ENCODE results near the gene PCDH9.
"Not testable (repeated sequence)": the region's sequence is repeated elsewhere in the genome, so short reads cannot be mapped to it uniquely, and the experiment has no call there.

PCDH9 gene

GRCh38 chr13:66322936-66323335, 907.2 kb downstream of the PCDH9 start:
- Mint-ChIP-seq H3K27ac (no peak overlapping the region), H3K9me3 (peaks cover 10% of the 10 kb centered on the region), H3K4me1 (ENCODE audit: low read depth) (no peaks in the 10 kb centered on the region), H3K36me3 (ENCODE audit: low read depth) (no peaks in the 10 kb centered on the region), H3K27me3 (no peaks in the 10 kb centered on the region), H3K4me3 (no peak overlapping the region)
- intact Hi-C loops (cut with micrococcal nuclease) = no loop called here

DNA sequence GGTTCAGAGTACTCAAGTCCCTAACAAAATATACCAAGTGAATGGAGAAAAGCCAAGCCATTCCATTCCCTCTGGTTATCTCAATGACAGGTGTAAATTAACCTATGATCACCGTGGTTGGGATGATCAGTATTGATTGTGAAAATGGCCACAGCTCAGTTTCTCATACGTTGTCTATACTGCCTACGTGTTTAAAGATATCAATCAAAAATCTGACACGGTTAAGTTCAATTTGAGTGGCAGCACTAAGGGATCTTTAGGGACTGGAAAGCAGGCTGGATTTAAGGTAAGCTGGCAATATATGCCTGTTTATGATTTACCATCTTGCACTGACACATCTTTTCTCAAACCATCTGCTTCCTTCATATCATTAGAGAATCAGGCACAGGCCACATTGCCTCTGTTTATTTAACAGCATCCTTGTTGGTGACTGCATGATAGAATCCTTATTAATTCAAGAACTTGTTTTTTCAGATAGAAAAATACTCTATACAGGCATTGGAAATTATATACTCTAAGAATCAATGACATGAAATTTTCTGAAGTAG, 907.9 kb downstream of the PCDH9 start:
- Mint-ChIP-seq H3K4me1 (ENCODE audit: low read depth) (no peaks in the 10 kb centered on the region), H3K36me3 (ENCODE audit: low read depth) (no peaks in the 10 kb centered on the region), H3K27ac (no peak overlapping the region), H3K4me3 (no peak overlapping the region), H3K27me3 (no peaks in the 10 kb centered on the region), H3K9me3 (peaks cover 10% of the 10 kb centered on the region)
- intact Hi-C loops (cut with micrococcal nuclease) = no loop called here

DNA sequence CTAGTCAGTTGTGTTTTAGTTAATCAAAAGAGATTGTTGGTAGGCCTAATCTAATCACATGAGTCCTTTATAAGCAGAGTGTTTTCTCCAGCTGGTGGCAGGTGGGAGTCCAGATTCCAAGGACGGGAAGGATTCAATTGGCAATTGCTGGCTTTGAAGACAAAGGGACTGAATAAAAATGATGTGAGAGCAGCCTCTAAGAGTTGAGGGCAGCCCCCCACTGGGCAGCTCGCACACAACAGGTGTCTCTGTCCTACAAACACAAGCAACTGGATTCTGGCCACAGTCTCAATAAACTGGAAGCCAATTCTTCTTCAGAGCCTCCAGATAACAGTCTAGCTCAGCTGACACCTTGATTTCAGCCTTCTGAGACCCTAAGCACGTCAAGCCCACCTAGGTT, 915.2 kb downstream of the PCDH9 start:
- no peaks in the 10 kb centered on the region for H3K4me1 Mint-ChIP-seq (ENCODE audit: low read depth)
- H3K27ac Mint-ChIP-seq = no peak overlapping the region
- intact Hi-C loops (cut with micrococcal nuclease) = no loop called here
- H3K36me3 Mint-ChIP-seq (ENCODE audit: low read depth) = no peaks in the 10 kb centered on the region
- no peak overlapping the region for H3K4me3 Mint-ChIP-seq
- peaks cover 10% of the 10 kb centered on the region for H3K9me3 Mint-ChIP-seq
- H3K27me3 Mint-ChIP-seq = no peaks in the 10 kb centered on the region

DNA sequence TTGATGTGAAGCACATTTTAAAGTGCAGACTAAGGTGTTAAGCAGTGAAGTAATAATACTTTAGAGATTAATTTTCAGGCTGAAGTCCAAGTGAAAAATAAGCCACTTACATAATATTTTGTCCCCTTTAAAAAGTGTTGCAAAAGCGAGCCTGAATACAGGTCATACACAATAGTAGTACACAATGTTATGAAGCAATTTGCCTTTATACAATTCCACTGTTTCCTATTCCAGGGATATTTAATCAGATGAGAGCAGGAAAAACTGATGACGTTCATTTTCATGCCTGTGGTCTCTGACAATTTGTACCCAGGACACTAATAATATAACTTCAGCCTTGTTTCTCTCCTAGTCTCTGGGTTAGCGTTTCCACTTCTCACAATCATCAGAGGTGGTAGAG, 916.7 kb downstream of the PCDH9 start:
- Mint-ChIP-seq H3K27me3 (no peaks in the 10 kb centered on the region), H3K27ac (no peak overlapping the region), H3K9me3 (no peaks in the 10 kb centered on the region), H3K36me3 (ENCODE audit: low read depth) (no peaks in the 10 kb centered on the region), H3K4me3 (no peak overlapping the region), H3K4me1 (ENCODE audit: low read depth) (no peaks in the 10 kb centered on the region)
- intact Hi-C loops (cut with micrococcal nuclease) = no loop called here

DNA sequence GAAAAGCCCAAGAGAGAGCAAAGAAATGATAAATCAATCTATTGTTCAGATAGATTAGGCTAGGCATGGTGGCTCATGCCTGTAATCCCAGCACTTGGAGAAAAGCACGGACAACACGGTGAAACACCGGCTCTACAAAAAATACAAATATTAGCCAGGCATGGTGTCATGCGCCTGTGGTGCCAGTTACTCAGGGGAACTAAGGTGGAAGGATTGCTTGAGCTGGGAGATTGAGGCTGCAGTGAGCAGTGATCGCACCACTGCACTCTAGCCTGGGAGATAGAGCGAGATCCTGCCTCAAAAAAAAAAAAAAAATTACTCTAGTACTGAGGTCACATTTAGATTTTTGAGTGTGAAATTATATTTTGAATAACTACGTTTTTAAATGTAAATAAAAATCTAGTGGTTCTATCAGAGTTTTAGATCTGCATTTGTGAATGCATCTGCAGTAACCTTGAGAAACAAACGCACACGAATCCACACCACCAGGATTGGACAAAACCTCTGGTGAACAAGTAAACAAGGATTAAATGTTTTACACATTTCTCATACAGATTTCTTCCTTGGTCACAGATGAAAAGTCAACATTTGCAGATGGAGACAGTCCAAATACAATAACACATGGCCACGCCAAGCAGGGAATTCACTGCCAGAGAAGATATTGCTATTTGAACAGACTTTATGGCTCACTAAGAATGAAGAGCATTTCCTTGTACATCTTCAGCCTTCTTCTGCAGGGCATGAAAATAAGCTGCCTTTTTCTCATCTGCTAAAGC, 917.6 kb downstream of the PCDH9 start:
- Mint-ChIP-seq H3K27ac (no peak overlapping the region), H3K27me3 (no peaks in the 10 kb centered on the region), H3K4me3 (no peak overlapping the region), H3K9me3 (no peaks in the 10 kb centered on the region), H3K36me3 (ENCODE audit: low read depth) (no peaks in the 10 kb centered on the region), H3K4me1 (ENCODE audit: low read depth) (no peaks in the 10 kb centered on the region)
- intact Hi-C loops (cut with micrococcal nuclease) = no loop called here

DNA sequence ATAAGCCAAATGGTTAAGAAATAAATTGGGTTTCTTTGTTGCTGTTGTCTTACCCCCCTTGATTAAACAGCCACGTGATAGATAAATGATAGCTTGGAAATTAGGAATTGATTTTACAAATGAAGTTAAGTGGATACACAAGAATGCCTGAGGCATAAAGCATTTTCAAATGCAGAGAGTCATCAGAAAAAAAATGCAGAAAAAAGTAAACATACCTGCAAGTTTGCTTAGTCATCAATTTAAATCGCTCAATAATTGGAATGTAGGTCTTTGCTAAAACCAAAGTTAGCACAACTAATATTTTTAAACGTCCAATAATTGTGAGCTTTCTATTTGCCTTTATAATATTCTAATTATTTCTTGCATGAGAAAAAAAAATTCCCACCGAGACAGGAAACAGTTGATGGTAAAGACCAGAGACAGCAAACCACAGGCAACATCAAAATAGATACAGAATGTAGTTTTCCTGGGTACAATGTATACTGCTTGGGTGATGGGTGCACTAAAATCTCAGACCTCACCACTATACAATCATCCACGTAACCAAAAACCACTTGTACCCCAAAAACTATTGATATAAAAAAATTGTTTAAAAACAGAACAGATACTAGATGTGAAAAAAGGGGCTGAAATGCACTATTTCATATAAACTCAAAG, 924.0 kb downstream of the PCDH9 start:
- H3K4me1 Mint-ChIP-seq (ENCODE audit: low read depth) = no peaks in the 10 kb centered on the region
- H3K9me3 Mint-ChIP-seq = peaks cover 8% of the 10 kb centered on the region
- H3K27me3 Mint-ChIP-seq = no peaks in the 10 kb centered on the region
- intact Hi-C loops (cut with micrococcal nuclease) = no loop called here
- no peak overlapping the region for H3K4me3 Mint-ChIP-seq
- H3K27ac Mint-ChIP-seq = no peak overlapping the region
- H3K36me3 Mint-ChIP-seq (ENCODE audit: low read depth) = no peaks in the 10 kb centered on the region

- no peaks in the 10 kb centered on the region for H3K27me3 Mint-ChIP-seq
- no peaks in the 10 kb centered on the region for H3K4me1 Mint-ChIP-seq (ENCODE audit: low read depth)
- H3K9me3 Mint-ChIP-seq = peaks cover 11% of the 10 kb centered on the region
- no peak overlapping the region for H3K4me3 Mint-ChIP-seq
- H3K27ac Mint-ChIP-seq = no peak overlapping the region
- no peaks in the 10 kb centered on the region for H3K36me3 Mint-ChIP-seq (ENCODE audit: low read depth)
- intact Hi-C loops (cut with micrococcal nuclease) = no loop called here
Measured at GRCh38 chr13:66301482-66301881, 928.7 kb downstream of the PCDH9 start.

DNA sequence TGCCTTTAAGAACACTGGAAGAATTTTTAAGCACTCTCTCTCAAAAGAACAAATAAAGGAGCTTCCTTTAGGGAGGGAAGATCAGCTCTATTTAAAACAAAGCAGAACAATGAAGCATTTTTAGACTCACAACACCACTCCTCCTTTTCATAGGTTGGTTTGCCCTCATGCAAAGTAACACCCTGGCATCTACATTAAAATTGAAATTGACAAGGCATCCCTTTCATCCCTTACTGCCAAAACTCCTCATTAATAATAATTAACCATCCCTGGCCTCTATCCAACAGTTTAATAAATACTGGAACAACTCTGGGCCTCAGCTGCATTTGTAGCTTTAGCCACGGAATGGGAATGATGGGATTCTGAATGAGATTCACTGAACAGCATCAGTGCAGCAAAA, 929.1 kb downstream of the PCDH9 start:
- Mint-ChIP-seq H3K4me3 (no peak overlapping the region), H3K36me3 (ENCODE audit: low read depth) (no peaks in the 10 kb centered on the region), H3K4me1 (ENCODE audit: low read depth) (no peaks in the 10 kb centered on the region), H3K27me3 (no peaks in the 10 kb centered on the region), H3K27ac (no peak overlapping the region), H3K9me3 (peaks cover 15% of the 10 kb centered on the region)
- intact Hi-C loops (cut with micrococcal nuclease) = no loop called here

DNA sequence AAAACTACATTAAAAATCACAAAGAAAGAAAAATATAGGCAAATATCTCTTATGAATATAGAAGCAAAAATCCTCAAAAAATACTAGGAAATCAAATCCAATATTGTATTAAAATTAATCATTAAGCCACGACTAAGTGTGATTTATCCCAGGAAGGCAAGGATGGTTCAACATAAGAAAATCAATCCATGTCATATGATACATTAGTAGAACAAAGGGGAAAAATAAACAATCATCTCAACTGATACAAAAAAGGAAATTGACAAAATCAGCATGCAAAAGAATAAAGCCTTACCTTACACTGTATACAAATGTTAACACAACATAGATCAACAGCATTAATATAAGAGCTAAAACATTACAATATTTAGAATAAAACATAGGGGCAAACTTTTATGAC, 933.3 kb downstream of the PCDH9 start:
- no peaks in the 10 kb centered on the region for H3K4me1 Mint-ChIP-seq (ENCODE audit: low read depth)
- H3K9me3 Mint-ChIP-seq = peaks cover 9% of the 10 kb centered on the region
- intact Hi-C loops (cut with micrococcal nuclease) = no loop called here
- H3K36me3 Mint-ChIP-seq (ENCODE audit: low read depth) = no peaks in the 10 kb centered on the region
- H3K4me3 Mint-ChIP-seq = no peak overlapping the region
- no peak overlapping the region for H3K27ac Mint-ChIP-seq
- H3K27me3 Mint-ChIP-seq = no peaks in the 10 kb centered on the region

GRCh38 chr13:66296328-66296727, 933.8 kb downstream of the PCDH9 start:
- Mint-ChIP-seq H3K4me3 (no peak overlapping the region), H3K9me3 (peaks cover 9% of the 10 kb centered on the region), H3K36me3 (ENCODE audit: low read depth) (no peaks in the 10 kb centered on the region), H3K4me1 (ENCODE audit: low read depth) (no peaks in the 10 kb centered on the region), H3K27me3 (no peaks in the 10 kb centered on the region), H3K27ac (no peak overlapping the region)
- intact Hi-C loops (cut with micrococcal nuclease) = no loop called here

DNA sequence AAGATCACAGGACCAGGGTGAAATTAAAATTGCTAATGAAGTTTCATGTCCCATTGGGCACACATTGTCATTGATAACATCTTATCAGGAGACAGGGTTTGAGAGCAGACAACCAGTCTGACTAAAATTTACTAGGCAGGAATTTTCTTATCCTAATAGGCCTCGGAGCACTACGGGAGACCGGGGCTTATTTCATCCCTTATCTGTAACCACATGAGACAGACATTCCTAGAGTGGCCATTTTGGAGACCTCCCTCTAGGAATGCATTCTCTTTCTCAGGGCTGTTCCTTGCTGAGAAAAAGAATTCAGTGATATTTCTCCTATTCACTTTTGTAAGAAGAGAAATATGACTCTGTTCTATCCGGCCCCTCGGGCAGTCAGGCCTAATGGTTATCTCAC, 943.3 kb downstream of the PCDH9 start:
- intact Hi-C loops (cut with micrococcal nuclease); H3K4me1 Mint-ChIP-seq (ENCODE audit: low read depth); H3K27me3 Mint-ChIP-seq; H3K4me3 Mint-ChIP-seq; H3K36me3 Mint-ChIP-seq (ENCODE audit: low read depth); H3K27ac Mint-ChIP-seq: not testable (repeated sequence)
- peaks cover 70% of the 10 kb centered on the region for H3K9me3 Mint-ChIP-seq

GRCh38 chr13:66275416-66275815, 954.7 kb downstream of the PCDH9 start:
- intact Hi-C loops (cut with micrococcal nuclease) = no loop called here
- no peak overlapping the region for H3K4me3 Mint-ChIP-seq
- H3K27me3 Mint-ChIP-seq = no peaks in the 10 kb centered on the region
- no peaks in the 10 kb centered on the region for H3K36me3 Mint-ChIP-seq (ENCODE audit: low read depth)
- no peak overlapping the region for H3K27ac Mint-ChIP-seq
- peaks cover 26% of the 10 kb centered on the region for H3K9me3 Mint-ChIP-seq
- H3K4me1 Mint-ChIP-seq (ENCODE audit: low read depth) = no peaks in the 10 kb centered on the region

GRCh38 chr13:66273011-66273410, 957.1 kb downstream of the PCDH9 start:
- no peaks in the 10 kb centered on the region for H3K36me3 Mint-ChIP-seq (ENCODE audit: low read depth)
- H3K27ac Mint-ChIP-seq = no peak overlapping the region
- no peak overlapping the region for H3K4me3 Mint-ChIP-seq
- no peaks in the 10 kb centered on the region for H3K4me1 Mint-ChIP-seq (ENCODE audit: low read depth)
- intact Hi-C loops (cut with micrococcal nuclease) = no loop called here
- peaks cover 20% of the 10 kb centered on the region for H3K9me3 Mint-ChIP-seq
- H3K27me3 Mint-ChIP-seq = no peaks in the 10 kb centered on the region

- intact Hi-C loops (cut with micrococcal nuclease) = no loop called here
Measured at GRCh38 chr13:66266761-66267160, 963.4 kb downstream of the PCDH9 start.

More at GRCh38 chr13:66266761-66267160, 963.4 kb downstream of the PCDH9 start:
- no peaks in the 10 kb centered on the region for H3K4me1 Mint-ChIP-seq (ENCODE audit: low read depth)
- no peak overlapping the region for H3K4me3 Mint-ChIP-seq
- no peaks in the 10 kb centered on the region for H3K27me3 Mint-ChIP-seq
- H3K9me3 Mint-ChIP-seq = peaks cover 10% of the 10 kb centered on the region
- no peaks in the 10 kb centered on the region for H3K36me3 Mint-ChIP-seq (ENCODE audit: low read depth)
- no peak overlapping the region for H3K27ac Mint-ChIP-seq

Measured in dendritic cell treated with granulocyte-macrophage colony-stimulating factor and Interleukin-4, amounts not matched to agents 40 ng/mL and 50 ng/mL, for 4 days (primary cell).